HG03066 (cell line): ENCODE measurements around the gene FAM187B.
A peak's percentile ranks its signal among the peaks of the same experiment; 100 is the strongest.

Experiments used
- ATAC-seq: cut with Tn5 transposase; IDR thresholded peaks from one replicate; pipeline ENCODE4 v1.9.1; 2021; ENCODE audit warnings: low read depth; ENCODE audit not compliant: unreplicated experiment

Gene FAM187B

DNA sequence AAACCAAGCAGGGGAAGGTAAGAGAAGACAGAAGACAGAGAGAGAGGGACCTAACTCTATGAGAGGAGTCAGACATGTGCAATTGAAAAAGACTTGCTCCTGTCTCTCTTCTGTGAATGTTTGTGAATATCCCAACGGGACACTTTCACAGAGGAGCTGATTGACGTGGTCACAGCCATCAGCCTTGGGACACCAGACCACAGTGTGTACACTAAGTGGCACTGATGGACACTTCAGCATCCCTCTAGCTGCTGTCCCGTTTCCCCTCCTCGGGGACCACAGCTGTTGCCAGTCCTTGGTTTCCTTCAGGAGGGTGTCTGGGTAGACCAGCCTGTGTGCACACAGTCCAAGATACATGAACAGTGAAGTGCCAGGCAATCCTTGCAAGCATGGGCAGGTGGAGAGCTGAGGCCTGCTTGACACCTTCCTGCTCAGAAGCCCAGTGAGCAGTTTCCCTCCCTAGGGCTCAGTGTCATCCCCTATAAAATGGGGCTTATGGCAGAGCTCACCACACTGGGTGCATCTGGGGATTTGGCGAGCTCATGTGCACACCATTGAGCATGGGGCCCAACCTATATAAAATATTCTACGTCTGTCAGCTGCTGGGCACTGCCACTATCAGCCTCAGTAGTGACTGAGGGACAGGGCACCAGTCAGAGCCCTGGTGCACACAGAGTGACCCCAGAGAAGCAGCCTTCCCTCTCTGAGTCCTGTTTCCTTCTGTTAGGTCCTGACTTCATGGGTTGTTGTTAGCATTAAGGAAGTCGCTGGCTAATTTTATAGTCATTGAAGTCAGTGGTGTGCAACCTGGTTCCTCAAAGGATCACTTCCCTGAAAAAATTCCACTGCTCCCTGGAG lies 36.0 kb upstream of the FAM187B start:
- ATAC-seq, result no peak

- no peak for ATAC-seq
These were observed 33.7 kb upstream of the FAM187B start for GRCh38 chr19:35262101-35262761.

DNA sequence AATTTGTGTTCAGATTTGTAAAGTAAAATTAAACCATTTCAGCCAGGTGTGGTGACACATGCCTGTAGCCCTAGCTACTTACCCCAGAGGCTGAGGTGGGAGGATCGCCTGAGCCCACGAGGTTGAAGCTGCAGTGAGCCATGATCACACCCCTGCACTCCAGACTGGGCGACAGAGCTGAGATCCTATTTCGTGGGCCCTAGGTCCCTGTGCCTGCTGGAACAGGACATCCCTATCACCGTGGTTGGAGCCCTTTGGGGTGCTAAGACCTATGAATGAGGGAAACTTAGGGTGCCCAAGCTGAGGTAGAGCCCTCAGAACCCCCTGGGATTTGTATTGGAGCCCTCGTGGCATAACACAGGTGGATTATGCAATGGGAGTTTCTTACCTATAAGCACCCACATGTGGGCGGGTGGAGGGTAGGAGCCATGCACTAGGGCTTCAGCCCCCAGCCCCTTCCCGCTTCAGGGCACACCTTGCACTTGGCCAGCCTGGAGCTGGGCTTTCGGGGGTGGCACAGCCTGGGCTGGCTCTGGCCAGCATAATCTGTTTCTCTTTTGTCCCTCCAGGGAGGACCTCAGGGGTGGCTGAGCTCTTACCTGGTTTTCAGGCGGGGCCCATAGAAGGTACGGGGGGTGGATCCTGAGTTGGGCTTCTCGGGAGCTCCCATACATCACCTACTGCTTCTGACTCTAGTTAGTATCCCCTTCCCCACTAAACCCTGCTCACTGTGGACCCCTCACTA lies 33.0 kb upstream of the FAM187B start:
- no peak for ATAC-seq

DNA sequence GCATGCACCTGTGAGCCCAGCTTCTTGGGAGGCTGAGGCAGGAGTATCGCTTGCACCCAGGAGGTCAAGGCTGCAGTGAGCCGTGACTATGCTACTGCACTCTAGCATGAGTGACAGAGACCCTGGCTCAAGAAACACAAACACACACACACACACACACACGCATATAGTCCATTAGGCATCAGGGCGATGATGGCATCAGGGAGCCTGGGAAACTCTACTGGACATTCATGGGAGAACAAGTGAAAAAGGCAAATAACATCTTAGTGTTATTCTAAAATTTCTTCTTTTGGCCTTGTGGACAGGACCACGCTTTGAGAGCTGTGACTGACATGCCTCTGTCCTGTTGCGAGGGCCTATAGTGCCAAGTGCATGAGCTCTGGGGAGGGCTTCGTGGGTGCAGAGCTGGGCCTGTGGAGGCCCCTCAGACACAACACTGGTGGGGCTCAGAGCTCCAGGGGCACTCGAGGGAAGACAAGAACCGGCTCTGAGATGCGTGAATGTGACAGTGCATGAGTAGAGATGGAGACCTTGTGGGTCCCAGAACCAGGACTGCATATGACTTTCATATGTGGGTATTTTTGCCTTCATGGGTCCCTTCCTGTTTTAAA lies 32.3 kb upstream of the FAM187B start:
- ATAC-seq, result no peak

GRCh38 chr19:35257113-35257461 lies 28.5 kb upstream of the FAM187B start:
- no peak for ATAC-seq

DNA sequence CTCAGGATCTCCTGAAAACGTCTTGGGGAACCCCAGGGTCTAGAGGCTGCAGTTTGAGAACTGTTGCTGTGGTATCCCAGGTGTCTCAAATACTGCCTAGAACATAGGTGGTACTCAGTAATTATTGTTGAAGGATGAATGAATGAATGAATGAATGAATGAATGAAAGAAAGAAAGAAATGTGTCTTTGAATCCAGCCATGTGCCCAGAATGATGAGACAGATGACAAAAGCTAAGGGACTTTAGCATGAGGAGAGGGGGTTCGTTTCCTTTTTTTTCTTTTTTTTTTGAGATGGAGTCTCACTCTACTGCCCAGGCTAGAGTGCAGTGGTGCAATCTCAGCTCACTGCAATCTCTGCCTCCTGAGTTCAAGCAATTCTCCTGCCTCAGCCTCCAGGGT lies 28.0 kb upstream of the FAM187B start:
- ATAC-seq, result no peak

GRCh38 chr19:35254341-35255297 lies 26.1 kb upstream of the FAM187B start:
- no peak for ATAC-seq

- ATAC-seq, result no peak
These were observed 25.1 kb upstream of the FAM187B start for GRCh38 chr19:35253316-35254286.

DNA sequence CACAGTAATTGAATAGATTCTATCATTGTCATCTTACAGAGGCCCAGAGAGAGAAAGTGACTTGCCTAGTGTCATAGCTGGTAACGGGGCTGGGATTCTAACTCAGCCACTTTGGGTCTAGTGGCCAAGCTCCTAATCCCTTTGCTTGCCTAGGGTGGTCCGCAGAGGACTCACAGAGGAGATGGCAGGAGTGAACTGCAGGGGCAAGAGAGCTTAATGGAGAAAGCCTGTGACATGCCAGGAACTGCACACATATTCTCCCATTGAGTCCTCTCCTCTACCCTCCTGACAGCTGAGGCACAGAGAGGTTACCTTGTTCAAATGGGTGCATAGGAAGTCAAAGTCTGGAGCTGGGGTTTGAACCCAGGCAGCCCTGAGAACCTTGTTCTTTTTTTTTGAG lies 22.9 kb upstream of the FAM187B start:
- no peak for ATAC-seq

- no peak for ATAC-seq
These were observed 21.5 kb upstream of the FAM187B start for GRCh38 chr19:35249848-35250711.

GRCh38 chr19:35249146-35249847 lies 20.8 kb upstream of the FAM187B start:
- ATAC-seq, result peak; percentile 5

DNA sequence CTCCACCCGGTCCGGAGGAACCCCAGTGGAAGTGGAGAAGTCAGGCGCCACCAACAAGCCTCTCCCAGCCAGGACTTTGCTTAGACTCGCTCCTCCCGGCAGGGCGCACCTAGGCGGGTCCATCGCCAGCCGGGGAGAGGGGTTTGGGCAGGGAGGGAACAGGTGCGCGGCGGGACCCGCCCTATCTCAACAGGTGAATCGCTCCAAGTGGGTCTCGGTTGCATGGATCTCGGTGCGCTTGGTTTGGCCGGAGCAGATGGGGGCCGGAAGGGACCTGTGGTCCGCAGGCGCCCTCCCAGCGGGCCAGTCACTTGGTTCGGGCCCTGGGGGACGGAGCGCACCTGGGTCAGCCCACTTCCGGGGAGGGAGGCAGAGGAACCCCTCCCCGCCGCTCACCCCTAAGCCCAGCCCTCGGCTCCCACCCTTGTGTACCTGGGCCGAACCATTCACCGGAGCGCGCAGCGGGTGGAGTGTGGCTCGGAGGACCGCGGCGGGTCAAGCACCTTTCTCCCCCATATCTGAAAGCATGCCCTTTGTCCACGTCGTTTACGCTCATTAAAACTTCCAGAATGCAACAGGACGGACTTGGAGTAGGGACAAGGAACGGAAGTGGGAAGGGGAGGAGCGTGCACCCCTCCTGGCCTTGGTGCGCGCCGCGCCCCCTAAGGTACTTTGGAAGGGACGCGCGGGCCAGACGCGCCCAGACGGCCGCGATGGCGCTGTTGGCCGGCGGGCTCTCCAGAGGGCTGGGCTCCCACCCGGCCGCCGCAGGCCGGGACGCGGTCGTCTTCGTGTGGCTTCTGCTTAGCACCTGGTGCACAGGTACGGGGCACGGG lies 20.0 kb upstream of the FAM187B start, which contains the start of gene LSR:
Gene LSR, plus strand, starts transcription at position 693 of the 836 bp plus-strand sequence. Its CDS starts 21 bp downstream, at position 714.
- ATAC-seq, result peak; percentile 69

GRCh38 chr19:35247526-35248309 lies 19.2 kb upstream of the FAM187B start:
- peak; percentile 43 for ATAC-seq

- no peak for ATAC-seq
These were observed 18.0 kb upstream of the FAM187B start for GRCh38 chr19:35246466-35247092.

- no peak for ATAC-seq
These were observed 12.9 kb upstream of the FAM187B start for GRCh38 chr19:35241417-35241816.
